Fibroblast of mammary gland (primary cell): Measurements from ENCODE around the gene ASH1L.
"Not testable (repeated sequence)": the region's sequence is repeated elsewhere in the genome, so short reads cannot be mapped to it uniquely, and the experiment has no call there.

Experiments used
- DNase-seq: peaks from one replicate; pipeline ENCODE4 v3.0.0-alpha.2; 2010; ENCODE audit warnings: low read depth
- H3K4me3 ChIP-seq: 2 replicates; pipeline ENCODE4 v1.5.1; 2011; ENCODE audit warnings: low read depth, mild to moderate bottlenecking, low read length, moderate library complexity; ENCODE audit not compliant: control insufficient read depth
- TF ChIP-seq, protein P1 (sequence below): conservative IDR thresholded peaks from 2 replicates; pipeline ENCODE4 v1.5.1; 2011; ENCODE audit warnings: low read depth, low read length, inconsistent platforms; ENCODE audit not compliant: control insufficient read depth, insufficient read depth

Gene ASH1L

DNA sequence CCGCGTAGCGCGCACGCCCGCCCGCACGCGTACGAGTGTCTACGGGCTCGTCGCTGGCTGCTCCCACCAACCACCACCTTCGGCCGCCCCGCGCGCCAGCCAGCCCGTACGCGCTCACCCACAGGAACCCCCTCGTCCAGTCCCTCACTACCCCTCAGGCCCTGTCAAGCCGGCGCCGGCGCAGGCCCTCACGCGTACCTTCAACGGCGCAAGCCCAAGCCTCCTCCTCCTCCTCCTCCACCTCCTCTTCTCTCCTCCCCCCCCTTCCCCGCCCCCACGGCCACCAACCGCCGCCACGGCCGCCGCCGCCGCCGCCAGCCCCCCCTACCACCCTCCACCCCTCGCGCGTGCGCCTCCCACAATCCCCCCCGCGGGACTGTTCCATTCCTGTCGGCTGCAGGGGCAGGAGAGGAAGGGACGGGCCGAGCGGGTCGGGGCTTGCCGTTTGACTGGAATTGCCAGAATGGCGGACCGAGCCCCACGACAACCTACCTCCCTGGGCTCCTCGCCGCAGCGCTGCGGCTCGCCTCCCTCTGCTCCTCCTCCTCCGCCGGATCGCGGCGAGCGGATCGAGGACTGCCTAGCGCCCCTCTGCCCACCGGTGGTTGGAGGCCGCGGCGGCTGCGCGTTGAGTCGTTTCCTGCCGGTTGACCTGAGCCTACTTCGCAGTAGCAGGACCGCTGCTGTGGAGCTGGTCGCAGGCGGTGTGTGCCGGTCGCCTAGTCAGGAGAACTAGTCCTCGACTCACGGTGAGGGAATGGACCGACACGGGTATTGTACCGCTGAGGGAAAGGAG is at the start of gene ASH1L:
Gene ASH1L (minus strand): TSS at position 223 of the 796 bp plus-strand sequence. CDS start 41,284 bp downstream, outside the sequence.
- TF ChIP-seq, protein P1, sequence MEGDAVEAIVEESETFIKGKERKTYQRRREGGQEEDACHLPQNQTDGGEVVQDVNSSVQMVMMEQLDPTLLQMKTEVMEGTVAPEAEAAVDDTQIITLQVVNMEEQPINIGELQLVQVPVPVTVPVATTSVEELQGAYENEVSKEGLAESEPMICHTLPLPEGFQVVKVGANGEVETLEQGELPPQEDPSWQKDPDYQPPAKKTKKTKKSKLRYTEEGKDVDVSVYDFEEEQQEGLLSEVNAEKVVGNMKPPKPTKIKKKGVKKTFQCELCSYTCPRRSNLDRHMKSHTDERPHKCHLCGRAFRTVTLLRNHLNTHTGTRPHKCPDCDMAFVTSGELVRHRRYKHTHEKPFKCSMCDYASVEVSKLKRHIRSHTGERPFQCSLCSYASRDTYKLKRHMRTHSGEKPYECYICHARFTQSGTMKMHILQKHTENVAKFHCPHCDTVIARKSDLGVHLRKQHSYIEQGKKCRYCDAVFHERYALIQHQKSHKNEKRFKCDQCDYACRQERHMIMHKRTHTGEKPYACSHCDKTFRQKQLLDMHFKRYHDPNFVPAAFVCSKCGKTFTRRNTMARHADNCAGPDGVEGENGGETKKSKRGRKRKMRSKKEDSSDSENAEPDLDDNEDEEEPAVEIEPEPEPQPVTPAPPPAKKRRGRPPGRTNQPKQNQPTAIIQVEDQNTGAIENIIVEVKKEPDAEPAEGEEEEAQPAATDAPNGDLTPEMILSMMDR, result no peak
- H3K4me3 ChIP-seq, result peak within 1 kb of the TSS; percentile 90

DNA sequence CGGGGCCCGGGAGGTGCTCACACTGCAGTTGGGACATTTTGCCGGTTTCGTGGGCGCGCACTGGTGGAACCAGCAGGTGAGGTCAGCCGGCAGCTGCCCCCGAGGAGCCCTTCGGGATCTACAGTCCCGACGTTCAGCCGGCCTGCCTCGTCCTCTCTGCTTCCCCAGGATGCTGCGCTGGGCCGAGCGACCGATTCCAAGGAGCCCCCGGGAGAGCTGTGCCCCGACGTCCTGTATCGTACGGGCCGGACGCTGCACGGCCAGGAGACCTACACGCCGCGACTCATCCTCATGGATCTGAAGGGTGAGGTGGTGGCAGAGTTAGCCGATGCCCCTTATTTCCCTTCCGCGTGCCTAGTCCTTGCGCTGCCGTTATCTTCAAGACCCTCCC is 47.6 kb upstream of the ASH1L start:
- not testable (repeated sequence) for DNase-seq
- peak overlapping the region; percentile 47 for H3K4me3 ChIP-seq

More for the DNA sequence above, at the start of gene ASH1L:
- DNase-seq, result peak; percentile 84

GRCh38 chr1:155609515-155610256 is 47.1 kb upstream of the ASH1L start, which contains the start of gene MSTO1:
Gene MSTO1 (plus strand): TSS chr1:155610218. CDS start chr1:155610249, 31 bp downstream.
- peak; percentile 97 for DNase-seq
- TF ChIP-seq, protein P1, result no peak
- H3K4me3 ChIP-seq, result peak within 1 kb of the TSS; percentile 48

DNA sequence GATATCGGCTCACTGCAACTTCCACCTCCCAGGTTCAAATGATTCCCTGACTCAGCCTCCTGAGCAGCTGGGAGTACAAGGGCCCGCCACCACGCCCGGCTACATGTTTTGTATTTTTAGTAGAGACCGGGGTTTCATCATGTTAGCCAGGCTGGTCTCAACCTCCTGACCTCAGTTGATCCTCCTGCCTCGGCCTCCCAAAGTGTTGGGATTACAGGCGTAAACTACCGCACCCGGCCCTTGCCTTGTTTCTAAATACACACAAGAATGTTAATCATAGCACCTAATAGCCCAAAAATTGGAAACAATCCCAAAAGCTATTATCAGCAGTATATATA is 46.3 kb upstream of the ASH1L start:
- DNase-seq, result no peak
- TF ChIP-seq, protein P1, result no peak
- H3K4me3 ChIP-seq, result no peak overlapping the region

GRCh38 chr1:155607708-155608107 is 45.1 kb upstream of the ASH1L start:
- TF ChIP-seq, protein P1, result no peak
- no peak overlapping the region for H3K4me3 ChIP-seq
- no peak for DNase-seq

DNA sequence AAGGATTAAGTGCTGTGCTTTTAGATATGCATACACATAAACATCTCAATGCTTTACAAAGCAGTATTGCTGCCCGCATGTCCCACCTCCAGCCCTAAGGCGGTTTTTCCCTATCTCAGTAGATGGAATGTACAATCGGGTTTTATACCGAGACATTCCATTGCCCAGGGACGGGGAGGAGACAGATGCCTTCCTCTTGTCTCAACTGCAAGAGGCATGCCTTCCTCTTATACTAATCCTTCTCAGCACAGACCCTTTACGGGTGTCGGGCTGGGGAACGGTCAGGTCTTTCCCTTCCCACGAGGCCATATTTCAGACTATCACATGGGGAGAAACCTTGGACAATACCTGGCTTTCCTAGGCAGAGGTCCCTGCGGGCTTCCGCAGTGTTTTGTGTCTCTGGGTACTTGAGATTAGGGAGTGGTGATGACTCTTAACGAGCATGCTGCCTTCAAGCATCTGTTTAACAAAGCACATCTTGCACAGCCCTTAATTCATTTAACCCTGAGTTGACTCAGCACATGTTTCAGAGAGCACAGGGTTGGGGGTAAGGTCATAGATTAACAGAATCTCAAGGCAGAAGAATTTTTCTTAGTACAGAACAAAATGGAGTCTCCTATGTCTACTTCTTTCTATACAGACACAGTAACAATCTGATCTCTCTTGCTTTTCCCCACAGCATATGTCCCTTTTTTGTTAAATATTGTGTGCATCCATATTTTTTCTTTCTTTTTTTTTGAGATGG is 37.4 kb upstream of the ASH1L start:
- H3K4me3 ChIP-seq, DNase-seq: not testable (repeated sequence)

DNA sequence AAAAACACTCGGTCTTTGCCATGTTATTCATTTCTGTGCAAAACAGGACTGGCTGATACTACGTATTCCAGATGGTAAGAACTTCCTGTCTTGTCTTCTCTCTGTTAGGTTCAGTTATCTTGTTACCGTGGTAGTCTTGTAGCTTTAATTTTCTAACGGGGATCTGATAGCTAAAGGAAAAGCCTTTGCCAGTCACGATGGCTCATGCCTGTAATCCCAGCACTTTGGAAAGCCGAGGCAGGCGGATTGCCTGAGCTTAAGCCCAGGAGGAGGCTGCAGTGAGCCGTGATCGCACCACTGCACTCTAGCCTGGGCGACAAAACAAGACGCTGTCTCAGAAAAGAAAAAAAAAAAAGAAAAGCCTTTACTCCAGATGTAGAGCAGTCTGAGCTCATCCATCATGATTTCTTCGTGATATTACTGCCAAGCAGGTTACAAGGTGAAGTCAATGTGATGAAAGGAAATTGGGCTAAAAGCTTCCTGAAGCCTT is 36.3 kb upstream of the ASH1L start:
- TF ChIP-seq, protein P1, result peak; percentile 1
- H3K4me3 ChIP-seq, result no peak overlapping the region
- DNase-seq, result peak; percentile 57
